Liver (tissue), 3 donors: Measurements from ENCODE around the gene SHOX.

Experiments
- FOXA1 ChIP-seq: IDR thresholded peaks from 2 replicates; pipeline ENCODE4 v1.6.1; 2016; ENCODE audit warnings: antibody characterized with exemption
- FOXA2 ChIP-seq: IDR thresholded peaks from 2 replicates; pipeline ENCODE4 v1.6.1; 2016; ENCODE audit warnings: antibody characterized with exemption
- GABPA ChIP-seq, 2 donors: IDR thresholded peaks in 1 of 2; conservative IDR thresholded peaks in 1 of 2; 2 replicates each; pipeline ENCODE4 v1.6.1; 2016; ENCODE audit warnings: antibody characterized with exemption in 2 of 2, mild to moderate bottlenecking in 1 of 2, moderate library complexity in 1 of 2
- JUND ChIP-seq, 2 donors: IDR thresholded peaks; 2 replicates each; pipeline ENCODE4 v1.6.1; 2016; ENCODE audit warnings: antibody characterized with exemption in 2 of 2
- NR2F2 ChIP-seq: IDR thresholded peaks from 2 replicates; pipeline ENCODE4 v1.6.1; 2016; ENCODE audit warnings: antibody characterized with exemption
- RAD21 ChIP-seq, 2 donors: IDR thresholded peaks; 2 replicates each; pipeline ENCODE4 v1.6.1; 2016; ENCODE audit warnings: antibody characterized with exemption in 2 of 2, mild to moderate bottlenecking in 2 of 2
- SP1 ChIP-seq: IDR thresholded peaks from 2 replicates; pipeline ENCODE4 v1.6.1; 2018; ENCODE audit warnings: antibody characterized with exemption, mild to moderate bottlenecking
- TAF1 ChIP-seq: conservative IDR thresholded peaks from 2 replicates; pipeline ENCODE4 v1.6.1; 2016; ENCODE audit warnings: antibody characterized with exemption, mild to moderate bottlenecking
- YY1 ChIP-seq: IDR thresholded peaks from 2 replicates; pipeline ENCODE4 v1.6.1; 2016; ENCODE audit warnings: antibody characterized with exemption, mild to moderate bottlenecking
- TF ChIP-seq, protein P1 (sequence below): fragments of 150-350 bp; IDR thresholded peaks from 2 replicates; pipeline ENCODE4 v1.5.1; 2017; ENCODE audit warnings: improper control_type of control experiment, low read depth, low read length; ENCODE audit not compliant: missing input control
- TF ChIP-seq, protein P2 (sequence below): IDR thresholded peaks from 2 replicates; pipeline ENCODE4 v1.6.1; 2016; ENCODE audit warnings: antibody characterized with exemption
- TF ChIP-seq, protein P3 (sequence below): IDR thresholded peaks from 2 replicates; pipeline ENCODE4 v1.6.1; 2016; ENCODE audit warnings: antibody characterized with exemption, mild to moderate bottlenecking
- TF ChIP-seq, protein P4 (sequence below): IDR thresholded peaks from 2 replicates; pipeline ENCODE4 v1.6.1; 2016; ENCODE audit warnings: antibody characterized with exemption
- donor health status: healthy.
- donor health status: healthy.

DNA sequence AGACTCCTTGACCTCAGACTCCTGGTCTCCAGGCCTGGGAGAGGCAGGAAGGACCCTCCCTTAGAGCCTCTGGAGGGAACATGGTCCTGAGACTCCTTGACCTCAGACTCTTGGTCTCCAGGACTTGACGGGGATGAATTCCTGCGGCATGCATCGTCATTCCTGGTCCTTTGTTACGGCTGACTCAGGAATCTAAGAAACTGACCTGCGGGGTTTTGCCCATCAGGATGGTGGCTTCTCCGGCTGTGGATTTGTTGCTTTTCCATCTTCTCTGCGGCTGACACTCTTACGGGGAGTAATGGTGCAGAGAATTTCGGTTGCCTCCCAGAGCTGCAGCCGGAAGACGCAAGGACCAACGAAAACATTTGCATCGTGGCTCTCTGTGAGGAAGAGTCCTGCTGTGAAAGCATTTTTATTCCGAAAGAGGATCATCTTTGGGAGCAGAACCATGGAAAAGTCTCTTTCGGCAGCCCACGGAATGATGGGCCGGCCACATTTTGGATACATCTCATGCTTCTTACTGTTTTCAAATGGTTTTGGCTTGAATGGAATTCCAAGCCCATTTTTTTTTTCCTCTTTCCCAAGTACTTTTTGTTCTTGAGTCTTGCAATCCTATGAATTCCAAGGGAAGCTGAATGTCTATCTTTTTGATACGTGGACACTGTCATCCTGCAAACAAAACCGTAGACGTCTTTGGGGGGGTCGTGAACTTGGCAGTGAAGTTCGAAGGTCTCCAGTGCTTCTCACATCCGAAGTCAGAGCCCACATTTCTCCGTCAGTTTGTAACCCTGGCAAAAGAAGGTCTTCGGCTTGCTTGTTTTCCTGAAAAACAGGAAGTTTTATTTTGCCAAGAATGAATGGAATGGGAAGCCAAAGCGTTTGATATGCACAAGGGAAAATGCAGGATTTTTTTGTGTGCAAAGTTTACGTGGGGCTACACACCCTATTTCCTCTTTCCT, 36.5 kb downstream of the SHOX start:
- TF ChIP-seq, protein P1, sequence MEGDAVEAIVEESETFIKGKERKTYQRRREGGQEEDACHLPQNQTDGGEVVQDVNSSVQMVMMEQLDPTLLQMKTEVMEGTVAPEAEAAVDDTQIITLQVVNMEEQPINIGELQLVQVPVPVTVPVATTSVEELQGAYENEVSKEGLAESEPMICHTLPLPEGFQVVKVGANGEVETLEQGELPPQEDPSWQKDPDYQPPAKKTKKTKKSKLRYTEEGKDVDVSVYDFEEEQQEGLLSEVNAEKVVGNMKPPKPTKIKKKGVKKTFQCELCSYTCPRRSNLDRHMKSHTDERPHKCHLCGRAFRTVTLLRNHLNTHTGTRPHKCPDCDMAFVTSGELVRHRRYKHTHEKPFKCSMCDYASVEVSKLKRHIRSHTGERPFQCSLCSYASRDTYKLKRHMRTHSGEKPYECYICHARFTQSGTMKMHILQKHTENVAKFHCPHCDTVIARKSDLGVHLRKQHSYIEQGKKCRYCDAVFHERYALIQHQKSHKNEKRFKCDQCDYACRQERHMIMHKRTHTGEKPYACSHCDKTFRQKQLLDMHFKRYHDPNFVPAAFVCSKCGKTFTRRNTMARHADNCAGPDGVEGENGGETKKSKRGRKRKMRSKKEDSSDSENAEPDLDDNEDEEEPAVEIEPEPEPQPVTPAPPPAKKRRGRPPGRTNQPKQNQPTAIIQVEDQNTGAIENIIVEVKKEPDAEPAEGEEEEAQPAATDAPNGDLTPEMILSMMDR = no peak
- no peak for TF ChIP-seq JUND (IDR thresholded peaks at IDR 0.05)
- TF ChIP-seq SP1 = no peak
- no peak for TF ChIP-seq GABPA (IDR thresholded peaks at IDR 0.05 in 1 of 2, conservative IDR thresholded peaks at IDR 0.05 in 1 of 2)
- no peak for TF ChIP-seq TAF1
- TF ChIP-seq, protein P2, sequence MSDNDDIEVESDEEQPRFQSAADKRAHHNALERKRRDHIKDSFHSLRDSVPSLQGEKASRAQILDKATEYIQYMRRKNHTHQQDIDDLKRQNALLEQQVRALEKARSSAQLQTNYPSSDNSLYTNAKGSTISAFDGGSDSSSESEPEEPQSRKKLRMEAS = no peak
- TF ChIP-seq, protein P3, sequence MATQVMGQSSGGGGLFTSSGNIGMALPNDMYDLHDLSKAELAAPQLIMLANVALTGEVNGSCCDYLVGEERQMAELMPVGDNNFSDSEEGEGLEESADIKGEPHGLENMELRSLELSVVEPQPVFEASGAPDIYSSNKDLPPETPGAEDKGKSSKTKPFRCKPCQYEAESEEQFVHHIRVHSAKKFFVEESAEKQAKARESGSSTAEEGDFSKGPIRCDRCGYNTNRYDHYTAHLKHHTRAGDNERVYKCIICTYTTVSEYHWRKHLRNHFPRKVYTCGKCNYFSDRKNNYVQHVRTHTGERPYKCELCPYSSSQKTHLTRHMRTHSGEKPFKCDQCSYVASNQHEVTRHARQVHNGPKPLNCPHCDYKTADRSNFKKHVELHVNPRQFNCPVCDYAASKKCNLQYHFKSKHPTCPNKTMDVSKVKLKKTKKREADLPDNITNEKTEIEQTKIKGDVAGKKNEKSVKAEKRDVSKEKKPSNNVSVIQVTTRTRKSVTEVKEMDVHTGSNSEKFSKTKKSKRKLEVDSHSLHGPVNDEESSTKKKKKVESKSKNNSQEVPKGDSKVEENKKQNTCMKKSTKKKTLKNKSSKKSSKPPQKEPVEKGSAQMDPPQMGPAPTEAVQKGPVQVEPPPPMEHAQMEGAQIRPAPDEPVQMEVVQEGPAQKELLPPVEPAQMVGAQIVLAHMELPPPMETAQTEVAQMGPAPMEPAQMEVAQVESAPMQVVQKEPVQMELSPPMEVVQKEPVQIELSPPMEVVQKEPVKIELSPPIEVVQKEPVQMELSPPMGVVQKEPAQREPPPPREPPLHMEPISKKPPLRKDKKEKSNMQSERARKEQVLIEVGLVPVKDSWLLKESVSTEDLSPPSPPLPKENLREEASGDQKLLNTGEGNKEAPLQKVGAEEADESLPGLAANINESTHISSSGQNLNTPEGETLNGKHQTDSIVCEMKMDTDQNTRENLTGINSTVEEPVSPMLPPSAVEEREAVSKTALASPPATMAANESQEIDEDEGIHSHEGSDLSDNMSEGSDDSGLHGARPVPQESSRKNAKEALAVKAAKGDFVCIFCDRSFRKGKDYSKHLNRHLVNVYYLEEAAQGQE = no peak
- TF ChIP-seq, protein P4, sequence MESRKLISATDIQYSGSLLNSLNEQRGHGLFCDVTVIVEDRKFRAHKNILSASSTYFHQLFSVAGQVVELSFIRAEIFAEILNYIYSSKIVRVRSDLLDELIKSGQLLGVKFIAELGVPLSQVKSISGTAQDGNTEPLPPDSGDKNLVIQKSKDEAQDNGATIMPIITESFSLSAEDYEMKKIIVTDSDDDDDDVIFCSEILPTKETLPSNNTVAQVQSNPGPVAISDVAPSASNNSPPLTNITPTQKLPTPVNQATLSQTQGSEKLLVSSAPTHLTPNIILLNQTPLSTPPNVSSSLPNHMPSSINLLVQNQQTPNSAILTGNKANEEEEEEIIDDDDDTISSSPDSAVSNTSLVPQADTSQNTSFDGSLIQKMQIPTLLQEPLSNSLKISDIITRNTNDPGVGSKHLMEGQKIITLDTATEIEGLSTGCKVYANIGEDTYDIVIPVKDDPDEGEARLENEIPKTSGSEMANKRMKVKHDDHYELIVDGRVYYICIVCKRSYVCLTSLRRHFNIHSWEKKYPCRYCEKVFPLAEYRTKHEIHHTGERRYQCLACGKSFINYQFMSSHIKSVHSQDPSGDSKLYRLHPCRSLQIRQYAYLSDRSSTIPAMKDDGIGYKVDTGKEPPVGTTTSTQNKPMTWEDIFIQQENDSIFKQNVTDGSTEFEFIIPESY = no peak
- TF ChIP-seq RAD21 (IDR thresholded peaks at IDR 0.05) = no peak
- no peak for TF ChIP-seq YY1
- no peak for TF ChIP-seq NR2F2
- TF ChIP-seq FOXA2 = no peak
- TF ChIP-seq FOXA1 = no peak
